ENCODE results near the gene FBXO47.

The FBXO47 gene

DNA sequence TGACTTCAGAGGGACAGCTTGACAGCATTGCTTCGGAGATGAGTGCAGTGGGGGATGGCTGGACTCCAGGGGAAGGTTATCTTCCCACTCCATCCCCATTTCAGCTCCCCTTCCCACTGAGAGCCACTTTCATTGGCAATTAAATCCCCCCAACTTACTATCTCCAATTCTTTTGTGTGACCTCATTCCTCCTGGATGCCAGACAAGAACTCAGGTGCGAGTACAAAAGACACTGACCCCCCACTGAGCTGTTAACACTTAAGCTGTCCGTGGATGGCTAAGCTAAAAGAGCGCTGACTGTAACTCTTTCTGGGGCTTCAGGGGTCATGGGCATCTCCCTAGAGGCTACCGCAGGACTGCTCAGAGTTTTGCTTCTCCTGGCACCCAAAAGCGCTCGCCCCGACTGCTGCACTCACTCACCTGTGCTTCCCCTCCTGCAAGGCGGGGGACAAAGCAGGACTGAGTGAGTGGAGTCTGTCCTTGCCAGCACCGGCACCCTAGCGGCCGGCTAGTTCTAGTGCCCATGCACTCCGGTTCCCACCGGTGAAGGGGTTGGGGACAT is 44.8 kb upstream of the FBXO47 start:
- TF ChIP-seq, protein P1, sequence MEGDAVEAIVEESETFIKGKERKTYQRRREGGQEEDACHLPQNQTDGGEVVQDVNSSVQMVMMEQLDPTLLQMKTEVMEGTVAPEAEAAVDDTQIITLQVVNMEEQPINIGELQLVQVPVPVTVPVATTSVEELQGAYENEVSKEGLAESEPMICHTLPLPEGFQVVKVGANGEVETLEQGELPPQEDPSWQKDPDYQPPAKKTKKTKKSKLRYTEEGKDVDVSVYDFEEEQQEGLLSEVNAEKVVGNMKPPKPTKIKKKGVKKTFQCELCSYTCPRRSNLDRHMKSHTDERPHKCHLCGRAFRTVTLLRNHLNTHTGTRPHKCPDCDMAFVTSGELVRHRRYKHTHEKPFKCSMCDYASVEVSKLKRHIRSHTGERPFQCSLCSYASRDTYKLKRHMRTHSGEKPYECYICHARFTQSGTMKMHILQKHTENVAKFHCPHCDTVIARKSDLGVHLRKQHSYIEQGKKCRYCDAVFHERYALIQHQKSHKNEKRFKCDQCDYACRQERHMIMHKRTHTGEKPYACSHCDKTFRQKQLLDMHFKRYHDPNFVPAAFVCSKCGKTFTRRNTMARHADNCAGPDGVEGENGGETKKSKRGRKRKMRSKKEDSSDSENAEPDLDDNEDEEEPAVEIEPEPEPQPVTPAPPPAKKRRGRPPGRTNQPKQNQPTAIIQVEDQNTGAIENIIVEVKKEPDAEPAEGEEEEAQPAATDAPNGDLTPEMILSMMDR (IDR thresholded peaks at IDR 0.05): no peak
- Histone ChIP-seq H3K27ac (no peak overlapping the region), H3K4me3 (no peak overlapping the region)
- DNase-seq (ENCODE audit: low spot score): no peak

DNA sequence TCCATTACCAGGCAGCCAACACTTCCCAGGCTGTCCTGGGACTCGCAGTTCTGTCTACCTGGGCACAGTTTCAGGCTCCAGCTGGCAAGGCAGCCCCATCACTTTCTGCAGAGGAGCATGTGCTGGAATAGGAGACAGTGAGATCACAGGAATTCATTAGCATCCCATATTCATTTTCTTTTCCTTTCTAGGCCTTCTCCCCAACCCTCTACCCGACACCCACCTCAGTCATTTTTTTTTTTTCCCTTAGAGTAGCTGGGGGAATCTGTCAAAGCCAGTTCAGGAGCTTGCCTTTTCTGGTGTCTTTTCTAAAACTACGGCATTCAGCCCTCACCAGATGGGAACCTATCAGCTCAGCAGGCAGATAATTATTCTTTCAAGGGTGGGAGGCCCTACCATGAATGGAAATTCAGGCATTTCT is 42.4 kb upstream of the FBXO47 start:
- no peak overlapping the region for H3K4me3 ChIP-seq
- TF ChIP-seq, protein P1 (IDR thresholded peaks at IDR 0.05): no peak
- DNase-seq (ENCODE audit: low spot score): no peak
- no peak overlapping the region for H3K27ac ChIP-seq

DNA sequence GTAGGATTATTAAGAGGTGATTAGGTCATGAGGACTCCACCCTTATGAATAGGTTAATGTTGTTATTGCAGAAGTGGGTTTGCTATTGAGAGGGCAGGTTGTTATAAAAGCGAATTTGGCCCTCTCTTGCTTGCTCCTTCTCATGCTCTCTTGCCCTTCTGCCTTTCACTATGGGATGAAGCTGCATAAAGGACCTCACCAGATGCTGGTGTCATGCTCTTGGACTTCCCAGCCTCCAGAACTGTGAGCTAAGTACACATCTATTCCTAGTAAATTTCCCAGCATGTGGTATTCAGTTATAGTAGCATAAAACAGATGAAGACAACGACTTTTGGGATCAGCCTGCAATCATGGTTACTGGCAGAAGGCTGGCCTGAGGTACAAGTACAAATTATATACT is 41.4 kb upstream of the FBXO47 start:
- TF ChIP-seq, protein P1 (IDR thresholded peaks at IDR 0.05): no peak
- Histone ChIP-seq H3K27ac (no peak overlapping the region), H3K4me3 (no peak overlapping the region)
- no peak for DNase-seq (ENCODE audit: low spot score)

DNA sequence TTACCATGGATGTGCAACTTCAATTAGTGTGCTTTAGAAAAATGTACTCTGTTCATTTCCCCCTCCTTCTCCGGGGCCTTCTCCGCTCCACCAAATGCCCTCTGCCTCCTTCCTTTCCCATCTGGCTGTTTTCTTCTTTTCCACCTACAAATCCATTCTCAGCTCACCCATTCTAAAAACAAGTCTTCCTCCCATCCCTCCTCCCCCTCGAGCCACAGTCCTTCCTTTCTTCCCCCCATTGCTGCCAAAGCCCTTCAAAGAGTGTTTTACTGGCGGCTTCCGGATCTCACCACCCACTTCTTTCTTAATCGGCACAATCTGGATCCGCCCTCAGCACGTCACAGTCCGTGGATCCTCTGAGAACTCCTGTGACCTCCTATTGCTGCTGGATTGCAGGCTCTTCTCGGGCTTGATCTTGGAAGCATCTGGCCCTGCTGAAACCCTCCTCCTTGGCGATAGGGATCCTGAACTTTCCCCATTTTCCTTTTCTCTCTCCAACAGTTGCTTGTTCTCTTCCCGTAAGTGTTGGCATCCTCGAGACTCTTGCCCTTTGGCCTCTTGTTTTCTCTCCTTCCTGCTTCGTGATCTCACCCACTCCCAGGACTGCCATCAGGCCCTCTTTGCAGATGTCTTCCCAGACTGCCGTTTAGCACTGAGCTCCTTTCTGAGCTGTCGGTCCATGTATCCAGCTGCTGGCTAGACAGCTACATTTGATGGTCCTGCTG is 36.0 kb upstream of the FBXO47 start:
- peak; percentile 84 for DNase-seq (ENCODE audit: low spot score)
- H3K4me3 ChIP-seq: peak overlapping the region; percentile 33
- H3K27ac ChIP-seq: peak overlapping the region; percentile 37 to 86
- TF ChIP-seq, protein P1 (IDR thresholded peaks at IDR 0.05): no peak

DNA sequence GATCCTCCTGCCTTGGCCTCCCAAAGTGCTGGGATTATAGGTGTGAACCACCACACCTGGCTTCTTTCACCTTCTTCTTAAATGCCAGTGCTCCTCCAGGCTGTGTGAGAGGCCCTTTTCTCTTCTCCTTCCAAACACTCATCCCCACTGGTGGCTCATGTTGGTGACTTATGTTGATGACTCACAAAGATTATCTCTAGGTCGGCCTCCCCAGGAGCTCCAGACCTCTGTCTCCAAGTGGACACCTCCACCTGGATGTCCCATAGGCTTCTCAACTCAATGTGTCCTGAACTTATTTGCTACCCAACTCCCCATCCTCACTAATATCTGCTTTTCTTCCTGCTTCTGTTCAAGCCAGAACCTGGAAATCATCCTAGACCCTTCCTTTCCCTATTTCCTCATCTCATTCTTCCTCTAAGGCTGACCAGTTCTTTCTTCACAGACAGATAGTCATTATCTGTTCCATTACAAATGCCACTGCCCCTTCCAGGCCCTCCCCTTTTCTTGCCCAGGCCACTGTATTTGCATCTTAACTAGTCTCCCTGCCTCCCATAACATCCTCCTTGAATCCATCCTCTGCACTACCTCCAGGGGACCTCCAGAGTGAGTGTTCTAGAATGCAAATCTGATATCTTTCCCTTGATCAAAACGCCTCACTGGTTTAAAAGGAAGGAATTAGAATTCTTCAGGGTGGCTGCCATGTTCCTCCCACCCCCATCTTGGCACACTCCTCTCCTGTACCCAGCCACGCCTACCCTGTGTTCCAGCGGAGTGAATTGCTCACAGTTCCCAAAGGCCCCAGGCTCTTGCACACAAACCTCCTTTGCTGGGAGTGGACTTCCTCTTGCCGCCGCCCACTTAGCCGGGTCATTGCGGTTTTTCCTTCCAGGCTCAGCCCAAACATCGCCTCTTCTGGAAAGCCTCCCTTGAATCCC is 34.8 kb upstream of the FBXO47 start:
- Histone ChIP-seq H3K4me3 (peak overlapping the region; percentile 33), H3K27ac (peak overlapping the region; percentile 37 to 86)
- TF ChIP-seq, protein P1 (IDR thresholded peaks at IDR 0.05): no peak
- DNase-seq (ENCODE audit: low spot score): peak; percentile 87

DNA sequence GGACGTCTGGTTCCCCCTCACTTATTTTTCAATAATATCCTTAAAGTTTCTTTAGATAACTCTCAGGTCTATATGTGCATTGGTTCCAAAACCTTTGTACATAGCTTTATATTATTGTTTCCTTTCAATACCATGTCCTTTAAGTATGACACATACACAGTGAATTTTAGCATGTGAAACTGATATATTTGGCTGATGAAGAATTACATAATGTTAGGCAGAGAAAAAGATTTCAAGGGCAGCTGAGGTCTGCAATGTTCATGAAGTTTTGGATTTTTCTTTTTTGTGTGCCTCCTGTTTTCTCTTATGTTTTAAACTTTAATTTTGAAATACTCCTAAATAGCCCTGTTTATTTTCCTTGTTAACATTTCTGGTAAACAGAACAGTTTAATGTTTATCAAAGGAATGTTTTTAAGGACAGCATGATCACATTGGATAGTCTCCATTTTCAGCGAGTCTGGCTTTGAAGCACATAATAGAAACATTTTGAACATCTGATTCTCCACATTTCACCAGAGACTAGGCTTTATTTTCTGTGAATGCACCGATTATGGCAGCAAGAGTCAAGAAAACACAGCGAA is 32.9 kb upstream of the FBXO47 start:
- no peak for DNase-seq (ENCODE audit: low spot score)
- H3K4me3 ChIP-seq: no peak overlapping the region
- TF ChIP-seq, protein P1 (IDR thresholded peaks at IDR 0.05): no peak
- H3K27ac ChIP-seq: no peak overlapping the region
